Chondrocyte (in vitro differentiated cells): ENCODE results near the gene SLC35E3. TPM values are rescaled to one million over a fixed set of nuclear protein-coding genes. Genes with fewer than 3 reads are reported as not detected.

Experiments used
- DNase-seq: peaks from one replicate; pipeline ENCODE4 v3.0.0; 2021; ENCODE audit warnings: mixed read lengths, low spot score
- H3K27ac Mint-ChIP-seq: one replicate; pipeline ENCODE4 v1.8.0; 2021; ENCODE audit warnings: mild to moderate bottlenecking, moderate library complexity, mixed read lengths; ENCODE audit not compliant: unreplicated experiment
- H3K27me3 Mint-ChIP-seq: 2 replicates; pipeline ENCODE4 v1.8.0; 2021; ENCODE audit warnings: low read depth, mixed read lengths
- H3K36me3 Mint-ChIP-seq: 2 replicates; pipeline ENCODE4 v1.8.0; 2021; ENCODE audit warnings: low read depth, mixed read lengths
- H3K4me1 Mint-ChIP-seq: 2 replicates; pipeline ENCODE4 v1.8.0; 2021; ENCODE audit warnings: low read depth, mild to moderate bottlenecking, mixed read lengths
- H3K4me3 Mint-ChIP-seq: one replicate; pipeline ENCODE4 v1.8.0; 2021; ENCODE audit warnings: mild to moderate bottlenecking, moderate library complexity, mixed read lengths; ENCODE audit not compliant: unreplicated experiment
- H3K9me3 Mint-ChIP-seq: 2 replicates; pipeline ENCODE4 v1.8.0; 2021; ENCODE audit warnings: low read depth, mixed read lengths
- total RNA-seq: library from RNA; stranded (reverse); gene quantifications from 3 replicates; pipeline ENCODE4 v1.2.1, GENCODE V29; 2021
- TF ChIP-seq, protein P1 (sequence below): fragments of 200-600 bp; sonication (generic); IDR thresholded peaks from 2 replicates; pipeline ENCODE4 v1.5.0; 2021; ENCODE audit warnings: antibody characterized with exemption, mild to moderate bottlenecking, moderate library complexity

Gene SLC35E3
- total RNA-seq, 1 donor from 2014 or later, result 13.6 TPM

GRCh38 chr12:68775121-68775630 lies 29.2 kb downstream of the SLC35E3 start:
- Mint-ChIP-seq H3K9me3 (no peaks in the 10 kb centered on the region), H3K27me3 (no peaks in the 10 kb centered on the region), H3K4me3 (no peak overlapping the region), H3K4me1 (no peaks in the 10 kb centered on the region), H3K36me3 (no peaks in the 10 kb centered on the region), H3K27ac (no peak overlapping the region)
- TF ChIP-seq, protein P1, sequence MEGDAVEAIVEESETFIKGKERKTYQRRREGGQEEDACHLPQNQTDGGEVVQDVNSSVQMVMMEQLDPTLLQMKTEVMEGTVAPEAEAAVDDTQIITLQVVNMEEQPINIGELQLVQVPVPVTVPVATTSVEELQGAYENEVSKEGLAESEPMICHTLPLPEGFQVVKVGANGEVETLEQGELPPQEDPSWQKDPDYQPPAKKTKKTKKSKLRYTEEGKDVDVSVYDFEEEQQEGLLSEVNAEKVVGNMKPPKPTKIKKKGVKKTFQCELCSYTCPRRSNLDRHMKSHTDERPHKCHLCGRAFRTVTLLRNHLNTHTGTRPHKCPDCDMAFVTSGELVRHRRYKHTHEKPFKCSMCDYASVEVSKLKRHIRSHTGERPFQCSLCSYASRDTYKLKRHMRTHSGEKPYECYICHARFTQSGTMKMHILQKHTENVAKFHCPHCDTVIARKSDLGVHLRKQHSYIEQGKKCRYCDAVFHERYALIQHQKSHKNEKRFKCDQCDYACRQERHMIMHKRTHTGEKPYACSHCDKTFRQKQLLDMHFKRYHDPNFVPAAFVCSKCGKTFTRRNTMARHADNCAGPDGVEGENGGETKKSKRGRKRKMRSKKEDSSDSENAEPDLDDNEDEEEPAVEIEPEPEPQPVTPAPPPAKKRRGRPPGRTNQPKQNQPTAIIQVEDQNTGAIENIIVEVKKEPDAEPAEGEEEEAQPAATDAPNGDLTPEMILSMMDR, result no peak
- DNase-seq, result no peak

DNA sequence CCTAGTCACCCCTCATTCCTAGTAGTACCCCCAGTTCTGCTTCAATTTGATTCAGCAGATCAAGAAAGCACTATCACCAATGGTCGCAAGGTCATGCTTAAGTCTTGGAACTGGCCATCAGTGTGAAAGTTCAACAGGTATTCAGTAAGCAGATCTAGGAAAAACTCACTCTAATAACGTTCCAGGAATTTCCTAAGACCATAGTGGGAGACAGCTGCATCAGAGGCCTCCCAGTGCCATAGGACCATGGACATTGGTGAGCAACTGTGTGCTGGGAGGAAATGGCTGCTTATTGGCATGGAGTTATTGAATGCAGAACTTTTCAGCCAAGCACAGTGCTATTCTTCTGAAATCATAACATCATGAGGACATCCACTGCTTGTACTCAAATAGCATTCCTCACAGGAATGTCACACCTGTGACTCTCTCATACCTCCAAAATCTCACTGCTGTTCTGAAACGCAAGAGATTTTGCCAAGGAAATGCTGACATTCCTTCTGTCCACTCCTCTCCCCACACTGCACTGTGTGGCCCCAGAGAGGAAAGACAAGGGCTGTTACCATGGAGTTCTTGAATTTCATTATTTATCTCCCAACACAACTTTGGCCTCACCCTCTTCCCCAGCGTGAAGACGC lies 31.1 kb downstream of the SLC35E3 start:
- TF ChIP-seq, protein P1, result no peak
- H3K27ac Mint-ChIP-seq, result no peak overlapping the region
- H3K4me1 Mint-ChIP-seq, result no peaks in the 10 kb centered on the region
- H3K4me3 Mint-ChIP-seq, result no peak overlapping the region
- H3K36me3 Mint-ChIP-seq, result no peaks in the 10 kb centered on the region
- H3K9me3 Mint-ChIP-seq, result no peaks in the 10 kb centered on the region
- H3K27me3 Mint-ChIP-seq, result no peaks in the 10 kb centered on the region
- no peak for DNase-seq

GRCh38 chr12:68779280-68779679 lies 33.3 kb downstream of the SLC35E3 start:
- Mint-ChIP-seq H3K27me3 (no peaks in the 10 kb centered on the region), H3K4me3 (no peak overlapping the region), H3K4me1 (no peaks in the 10 kb centered on the region), H3K27ac (no peak overlapping the region), H3K36me3 (no peaks in the 10 kb centered on the region), H3K9me3 (no peaks in the 10 kb centered on the region)
- TF ChIP-seq, protein P1, result no peak
- no peak for DNase-seq

DNA sequence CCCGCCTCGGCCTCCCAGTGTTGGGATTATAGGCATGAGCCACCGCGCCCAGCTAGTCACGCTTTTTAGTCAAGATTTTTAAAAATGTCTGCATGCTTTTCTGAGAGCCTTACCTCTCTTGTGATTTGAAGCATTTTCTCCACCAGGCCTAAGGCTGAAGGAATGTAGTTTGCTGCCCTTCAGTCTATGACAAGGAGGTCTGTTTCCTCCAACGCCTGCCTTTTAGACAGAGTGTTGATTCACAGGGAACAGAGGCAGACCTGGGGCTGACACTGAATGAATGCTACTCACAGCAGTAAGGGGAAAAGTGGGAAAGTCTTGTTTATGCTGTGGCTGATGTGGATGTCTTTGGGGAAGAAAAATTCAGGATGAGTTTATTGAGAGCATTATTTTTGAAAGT lies 34.8 kb downstream of the SLC35E3 start:
- Mint-ChIP-seq H3K36me3 (no peaks in the 10 kb centered on the region), H3K27me3 (no peaks in the 10 kb centered on the region), H3K27ac (no peak overlapping the region), H3K4me3 (no peak overlapping the region), H3K9me3 (no peaks in the 10 kb centered on the region), H3K4me1 (no peaks in the 10 kb centered on the region)
- no peak for DNase-seq
- TF ChIP-seq, protein P1, result no peak

DNA sequence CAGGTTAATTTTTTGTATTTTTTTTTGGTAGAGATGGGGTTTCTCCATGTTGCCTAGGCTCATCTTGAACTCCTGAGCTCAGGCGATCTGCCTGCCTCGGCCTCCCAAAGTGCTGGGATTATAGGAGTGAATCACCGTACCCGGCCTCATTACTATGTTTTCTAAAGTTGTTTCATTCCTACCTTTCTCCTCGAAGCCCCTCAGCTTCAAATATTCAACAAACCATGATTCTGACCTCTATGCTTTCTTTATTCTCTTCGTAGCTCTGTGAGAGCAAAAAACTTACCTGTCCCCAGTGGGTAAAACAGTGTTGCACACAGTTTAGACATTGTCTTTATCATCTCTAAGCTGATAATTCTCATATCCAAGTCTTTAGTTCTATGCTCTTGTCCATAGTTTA lies 35.8 kb downstream of the SLC35E3 start:
- Mint-ChIP-seq H3K36me3 (no peaks in the 10 kb centered on the region), H3K9me3 (no peaks in the 10 kb centered on the region), H3K27ac (no peak overlapping the region), H3K4me1 (no peaks in the 10 kb centered on the region), H3K4me3 (no peak overlapping the region), H3K27me3 (no peaks in the 10 kb centered on the region)
- TF ChIP-seq, protein P1, result no peak
- no peak for DNase-seq
